ENCODE measurements around the gene AHNAK2. TPM values are rescaled to one million over a fixed set of nuclear protein-coding genes. Genes with fewer than 3 reads are reported as not detected.

Gene AHNAK2
- total and polyA plus RNA-seq, 2 donors (not counting 1 experiment from before 2014, with no cell fraction given), result 6.6 to 106 TPM

DNA sequence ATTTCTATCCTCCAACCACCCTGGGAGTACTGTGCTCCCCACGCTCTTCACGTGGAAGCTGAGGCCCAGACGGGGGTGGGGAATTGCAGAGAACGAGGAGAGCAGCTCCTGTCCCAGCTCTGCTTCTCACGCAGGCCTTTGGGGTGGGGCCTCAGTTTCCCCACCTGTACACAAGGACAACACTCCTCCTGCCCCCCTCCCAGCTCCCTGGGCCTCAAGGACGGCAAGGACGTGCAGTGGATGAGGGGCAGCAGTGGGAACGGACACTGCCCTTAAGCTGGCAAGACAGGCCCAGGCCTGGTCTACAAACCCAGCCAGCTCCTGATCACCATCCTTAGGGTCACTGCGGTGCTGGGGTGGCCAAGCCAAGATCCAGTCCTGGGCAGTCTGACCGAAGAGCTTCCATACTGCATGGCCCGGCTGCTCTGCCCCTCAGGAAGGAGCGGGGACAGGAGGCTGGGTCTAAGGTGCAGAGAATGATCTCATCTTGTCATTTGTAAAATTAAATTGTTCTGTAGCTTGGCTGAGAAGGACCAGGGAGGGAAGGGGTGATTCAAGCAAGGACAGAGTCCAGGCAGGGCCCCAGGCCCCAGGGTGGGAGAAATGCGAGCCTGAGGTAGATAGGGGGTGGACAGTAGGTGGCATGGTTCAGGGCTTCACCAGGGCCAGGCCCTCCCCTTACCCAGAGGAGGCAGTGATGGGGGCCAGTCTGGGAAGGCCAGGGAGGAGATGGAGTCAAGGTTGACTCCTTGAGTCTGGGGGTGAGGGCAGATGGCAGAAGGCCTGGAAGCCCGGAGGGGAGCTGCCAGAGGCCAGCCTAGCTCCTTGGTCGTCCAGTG lies 6.1 kb upstream of the AHNAK2 start:
- no peaks in the 10 kb centered on the region for H3K9me3 ChIP-seq (ENCODE audit: control insufficient read depth, insufficient read depth, low read depth, low read length)
- no peak overlapping the region for H3K9ac ChIP-seq (ENCODE audit: insufficient read depth, low read length)
- no peak for TF ChIP-seq EZH2 (IDR thresholded peaks at IDR 0.05; ENCODE audit: low read length, missing control alignments)
- TF ChIP-seq, protein P1, sequence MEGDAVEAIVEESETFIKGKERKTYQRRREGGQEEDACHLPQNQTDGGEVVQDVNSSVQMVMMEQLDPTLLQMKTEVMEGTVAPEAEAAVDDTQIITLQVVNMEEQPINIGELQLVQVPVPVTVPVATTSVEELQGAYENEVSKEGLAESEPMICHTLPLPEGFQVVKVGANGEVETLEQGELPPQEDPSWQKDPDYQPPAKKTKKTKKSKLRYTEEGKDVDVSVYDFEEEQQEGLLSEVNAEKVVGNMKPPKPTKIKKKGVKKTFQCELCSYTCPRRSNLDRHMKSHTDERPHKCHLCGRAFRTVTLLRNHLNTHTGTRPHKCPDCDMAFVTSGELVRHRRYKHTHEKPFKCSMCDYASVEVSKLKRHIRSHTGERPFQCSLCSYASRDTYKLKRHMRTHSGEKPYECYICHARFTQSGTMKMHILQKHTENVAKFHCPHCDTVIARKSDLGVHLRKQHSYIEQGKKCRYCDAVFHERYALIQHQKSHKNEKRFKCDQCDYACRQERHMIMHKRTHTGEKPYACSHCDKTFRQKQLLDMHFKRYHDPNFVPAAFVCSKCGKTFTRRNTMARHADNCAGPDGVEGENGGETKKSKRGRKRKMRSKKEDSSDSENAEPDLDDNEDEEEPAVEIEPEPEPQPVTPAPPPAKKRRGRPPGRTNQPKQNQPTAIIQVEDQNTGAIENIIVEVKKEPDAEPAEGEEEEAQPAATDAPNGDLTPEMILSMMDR (conservative IDR thresholded peaks at IDR 0.05 in 1 of 2, IDR thresholded peaks at IDR 0.05 in 1 of 2; ENCODE audit: low read depth in 1 of 2, low read length in 2 of 2), result no peak
- no peak overlapping the region for H3K4me3 ChIP-seq (replicated peaks in 1 of 4; ENCODE audit: control extremely low read depth in 1 of 4, insufficient read depth in 1 of 4, low read depth in 3 of 4, low read length in 4 of 4)
- H3K27ac ChIP-seq (ENCODE audit: insufficient read depth, low read length), result no peak overlapping the region
- peaks cover 3% of the 10 kb centered on the region for H3K4me1 ChIP-seq (ENCODE audit: control insufficient read depth, extremely low read depth, insufficient read depth, low read length)
- H3K4me2 ChIP-seq (ENCODE audit: extremely low read depth, insufficient read depth, low read length), result no peak overlapping the region
- DNase-seq (ENCODE audit: low read depth in 2 of 2), result no peak
- no peaks in the 10 kb centered on the region for H3K36me3 ChIP-seq (ENCODE audit: control insufficient read depth, insufficient read depth, low read length)
- H3K79me2 ChIP-seq (ENCODE audit: control insufficient read depth, insufficient read depth, low read length), result no peaks in the 10 kb centered on the region
- no peaks in the 10 kb centered on the region for H4K20me1 ChIP-seq (ENCODE audit: control insufficient read depth, extremely low read depth, insufficient read depth, low read length)
- H2AFZ ChIP-seq (ENCODE audit: low read length), result no peak overlapping the region
- H3K27me3 ChIP-seq (ENCODE audit: control insufficient read depth, insufficient read depth, low read length), result no peaks in the 10 kb centered on the region

DNA sequence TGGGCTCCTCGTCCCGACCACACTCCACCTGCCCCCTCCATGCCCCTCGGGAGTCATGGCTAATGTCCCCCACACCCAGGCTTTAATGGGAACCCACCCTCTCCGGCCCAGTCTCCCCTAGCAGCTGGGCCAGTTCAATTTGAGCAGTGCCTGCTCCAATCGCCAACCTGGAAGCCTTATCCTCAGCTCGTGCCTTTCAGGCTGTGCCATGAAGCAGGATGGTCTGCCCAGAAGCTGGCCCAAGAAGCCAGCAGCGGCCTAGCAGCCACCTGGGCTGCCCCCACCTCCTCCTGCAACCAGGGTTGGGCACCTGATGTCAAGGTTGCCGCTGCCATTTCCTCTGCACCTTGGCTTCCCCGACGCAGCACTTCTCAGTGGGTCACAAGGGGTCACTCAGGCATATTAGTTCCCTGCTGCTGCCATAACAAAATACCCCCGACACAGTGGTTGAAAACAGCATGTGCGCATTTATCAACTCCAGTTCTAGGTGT lies 5.1 kb upstream of the AHNAK2 start:
- Histone ChIP-seq H3K36me3 (ENCODE audit: control insufficient read depth, insufficient read depth, low read length) (no peaks in the 10 kb centered on the region), H3K4me2 (ENCODE audit: extremely low read depth, insufficient read depth, low read length) (no peak overlapping the region), H3K79me2 (ENCODE audit: control insufficient read depth, insufficient read depth, low read length) (no peaks in the 10 kb centered on the region), H2AFZ (ENCODE audit: low read length) (no peak overlapping the region), H4K20me1 (ENCODE audit: control insufficient read depth, extremely low read depth, insufficient read depth, low read length) (no peaks in the 10 kb centered on the region), H3K4me3 (replicated peaks in 1 of 4; ENCODE audit: control extremely low read depth in 1 of 4, insufficient read depth in 1 of 4, low read depth in 3 of 4, low read length in 4 of 4) (no peak overlapping the region), H3K27ac (ENCODE audit: insufficient read depth, low read length) (no peak overlapping the region), H3K27me3 (ENCODE audit: control insufficient read depth, insufficient read depth, low read length) (no peaks in the 10 kb centered on the region), H3K9me3 (ENCODE audit: control insufficient read depth, insufficient read depth, low read depth, low read length) (no peaks in the 10 kb centered on the region), H3K4me1 (ENCODE audit: control insufficient read depth, extremely low read depth, insufficient read depth, low read length) (peaks cover 3% of the 10 kb centered on the region), H3K9ac (ENCODE audit: insufficient read depth, low read length) (no peak overlapping the region)
- no peak for TF ChIP-seq EZH2 (IDR thresholded peaks at IDR 0.05; ENCODE audit: low read length, missing control alignments)
- TF ChIP-seq, protein P1 (conservative IDR thresholded peaks at IDR 0.05 in 1 of 2, IDR thresholded peaks at IDR 0.05 in 1 of 2; ENCODE audit: low read depth in 1 of 2, low read length in 2 of 2), result no peak
- DNase-seq (ENCODE audit: low read depth in 2 of 2), result no peak

DNA sequence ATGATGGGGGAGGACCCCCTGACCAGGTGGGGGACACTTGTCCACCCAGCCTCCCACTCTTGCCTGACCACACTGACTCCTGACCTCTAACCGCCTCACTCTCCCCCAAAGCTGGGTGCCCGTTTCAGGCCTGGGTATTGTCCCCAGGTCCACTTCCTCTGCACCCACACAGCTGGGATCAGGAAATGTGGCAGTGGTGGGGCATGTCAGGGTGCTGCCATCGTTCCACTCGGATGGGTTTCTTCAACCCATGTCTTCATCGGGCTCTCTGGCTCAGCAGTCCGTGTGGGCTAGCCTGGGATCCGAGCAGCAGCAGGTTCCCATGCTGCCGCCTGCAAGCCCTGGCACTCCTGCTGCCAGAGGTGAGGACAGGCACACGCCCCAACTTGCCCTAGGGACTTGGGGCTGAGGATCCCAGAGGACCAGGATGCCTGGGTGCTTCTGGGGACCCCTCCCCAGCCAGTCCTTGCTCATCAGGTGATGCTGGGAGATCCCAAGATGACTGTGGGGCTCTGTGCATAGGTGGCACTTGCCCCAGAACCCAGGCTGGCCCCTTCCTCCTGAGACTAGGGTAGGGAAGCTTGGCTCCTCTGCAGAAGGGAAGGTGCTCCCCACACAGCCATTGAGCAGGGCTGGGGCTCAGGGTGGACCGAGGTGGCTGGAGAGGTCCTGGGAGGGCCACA lies 4.5 kb upstream of the AHNAK2 start:
- Histone ChIP-seq H3K4me1 (ENCODE audit: control insufficient read depth, extremely low read depth, insufficient read depth, low read length) (peaks cover 3% of the 10 kb centered on the region), H3K36me3 (ENCODE audit: control insufficient read depth, insufficient read depth, low read length) (no peaks in the 10 kb centered on the region), H4K20me1 (ENCODE audit: control insufficient read depth, extremely low read depth, insufficient read depth, low read length) (no peaks in the 10 kb centered on the region), H3K9me3 (ENCODE audit: control insufficient read depth, insufficient read depth, low read depth, low read length) (no peaks in the 10 kb centered on the region), H3K4me2 (ENCODE audit: extremely low read depth, insufficient read depth, low read length) (no peak overlapping the region), H3K27ac (ENCODE audit: insufficient read depth, low read length) (no peak overlapping the region), H3K4me3 (replicated peaks in 1 of 4; ENCODE audit: control extremely low read depth in 1 of 4, insufficient read depth in 1 of 4, low read depth in 3 of 4, low read length in 4 of 4) (no peak overlapping the region), H3K79me2 (ENCODE audit: control insufficient read depth, insufficient read depth, low read length) (no peaks in the 10 kb centered on the region), H3K27me3 (ENCODE audit: control insufficient read depth, insufficient read depth, low read length) (no peaks in the 10 kb centered on the region), H3K9ac (ENCODE audit: insufficient read depth, low read length) (no peak overlapping the region), H2AFZ (ENCODE audit: low read length) (no peak overlapping the region)
- no peak for DNase-seq (ENCODE audit: low read depth in 2 of 2)
- no peak for TF ChIP-seq EZH2 (IDR thresholded peaks at IDR 0.05; ENCODE audit: low read length, missing control alignments)
- TF ChIP-seq, protein P1 (conservative IDR thresholded peaks at IDR 0.05 in 1 of 2, IDR thresholded peaks at IDR 0.05 in 1 of 2; ENCODE audit: low read depth in 1 of 2, low read length in 2 of 2), result no peak

Data from fibroblast of lung (primary cell).